Thyroid gland (tissue), 4 donors: ENCODE measurements around the gene SEC24D.

ENCODE experiments used
- POLR2A ChIP-seq, 2 donors: fragments of 450-650 bp; IDR thresholded peaks; one replicate each; pipeline ENCODE4 v1.6.1; 2017; ENCODE audit warnings: antibody characterized with exemption in 2 of 2, mild to moderate bottlenecking in 2 of 2, moderate library complexity in 1 of 2
- TF ChIP-seq, protein P1 (sequence below), 6 experiments: fragments of 200-600 bp in 3 of 6; fragments of 450-650 bp in 3 of 6; sonication (generic) in 3 of 6; IDR thresholded peaks; one replicate each; pipeline ENCODE4 v1.5.1; 2016 to 2019; ENCODE audit warnings: antibody characterized with exemption in 6 of 6, mild to moderate bottlenecking in 2 of 6, inconsistent platforms in 1 of 6, moderate library complexity in 1 of 6

DNA sequence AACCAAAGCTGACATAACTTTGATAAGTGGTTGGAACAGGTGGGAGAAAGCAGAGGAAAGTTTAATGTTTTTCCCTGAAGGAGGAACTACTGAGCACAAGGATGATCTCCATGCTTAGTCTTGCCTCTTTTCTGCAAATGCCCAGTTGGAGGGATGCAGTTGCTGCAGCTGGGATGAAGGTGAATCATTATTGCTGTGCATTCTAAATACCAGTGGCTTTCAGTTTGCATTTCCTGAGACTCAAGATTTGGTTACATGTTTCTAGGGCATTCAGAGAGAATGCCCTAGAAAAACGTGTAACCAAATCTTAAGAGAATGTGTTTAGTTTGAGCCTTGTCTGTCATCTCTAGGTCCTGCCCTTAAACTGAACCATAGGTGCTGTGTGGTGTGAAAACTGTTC, 108.6 kb downstream of the SEC24D start:
- TF ChIP-seq, protein P1, sequence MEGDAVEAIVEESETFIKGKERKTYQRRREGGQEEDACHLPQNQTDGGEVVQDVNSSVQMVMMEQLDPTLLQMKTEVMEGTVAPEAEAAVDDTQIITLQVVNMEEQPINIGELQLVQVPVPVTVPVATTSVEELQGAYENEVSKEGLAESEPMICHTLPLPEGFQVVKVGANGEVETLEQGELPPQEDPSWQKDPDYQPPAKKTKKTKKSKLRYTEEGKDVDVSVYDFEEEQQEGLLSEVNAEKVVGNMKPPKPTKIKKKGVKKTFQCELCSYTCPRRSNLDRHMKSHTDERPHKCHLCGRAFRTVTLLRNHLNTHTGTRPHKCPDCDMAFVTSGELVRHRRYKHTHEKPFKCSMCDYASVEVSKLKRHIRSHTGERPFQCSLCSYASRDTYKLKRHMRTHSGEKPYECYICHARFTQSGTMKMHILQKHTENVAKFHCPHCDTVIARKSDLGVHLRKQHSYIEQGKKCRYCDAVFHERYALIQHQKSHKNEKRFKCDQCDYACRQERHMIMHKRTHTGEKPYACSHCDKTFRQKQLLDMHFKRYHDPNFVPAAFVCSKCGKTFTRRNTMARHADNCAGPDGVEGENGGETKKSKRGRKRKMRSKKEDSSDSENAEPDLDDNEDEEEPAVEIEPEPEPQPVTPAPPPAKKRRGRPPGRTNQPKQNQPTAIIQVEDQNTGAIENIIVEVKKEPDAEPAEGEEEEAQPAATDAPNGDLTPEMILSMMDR (IDR thresholded peaks at IDR 0.05), result no peak
- TF ChIP-seq POLR2A (IDR thresholded peaks at IDR 0.05), result no peak
